ENCODE data around the gene PSMB11.

The PSMB11 gene

DNA sequence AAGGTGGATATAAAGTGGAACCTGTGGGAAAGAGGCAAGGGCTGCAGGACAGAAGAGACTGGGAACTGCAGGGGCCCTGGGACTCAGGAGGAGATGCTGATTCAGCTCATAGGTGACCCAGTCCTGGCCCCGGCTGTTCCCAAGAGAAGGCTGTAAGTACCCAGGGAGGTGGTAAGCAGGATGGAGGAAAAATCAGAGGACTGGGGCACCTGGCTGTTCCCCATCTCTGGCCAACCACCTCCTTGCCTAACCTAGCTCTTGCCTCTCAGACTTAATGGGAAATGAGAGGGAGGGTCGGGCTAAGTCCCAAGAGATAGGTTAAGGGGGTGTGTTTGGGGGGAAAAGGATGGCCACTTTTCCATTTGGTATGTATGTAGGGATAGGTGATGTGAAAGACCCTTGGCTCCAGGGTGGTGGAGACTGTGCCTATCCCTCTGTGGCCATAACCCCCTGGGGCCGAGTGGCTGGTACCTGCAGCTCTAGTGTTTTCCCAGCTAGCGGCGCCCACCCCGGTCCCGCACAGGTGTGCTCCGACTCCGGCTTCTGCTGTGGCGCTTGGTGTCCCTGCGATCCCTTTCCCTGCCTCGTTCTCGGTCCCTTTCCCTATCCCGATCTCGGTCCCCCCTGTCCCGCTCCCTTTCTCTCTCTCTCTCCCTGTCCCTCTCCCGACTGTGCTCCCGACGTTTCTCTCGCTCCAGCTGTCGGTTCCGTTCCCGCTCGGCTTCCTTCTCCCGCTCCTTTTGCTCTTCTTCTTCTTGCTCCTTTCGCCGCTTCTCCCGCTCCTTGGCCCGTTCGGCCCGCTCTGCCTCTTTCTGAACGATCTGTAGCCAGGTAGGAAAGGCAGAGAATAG, 16.9 kb downstream of the PSMB11 start:
- DNase-seq (ENCODE audit: low read depth in 2 of 2) = no peak

DNA sequence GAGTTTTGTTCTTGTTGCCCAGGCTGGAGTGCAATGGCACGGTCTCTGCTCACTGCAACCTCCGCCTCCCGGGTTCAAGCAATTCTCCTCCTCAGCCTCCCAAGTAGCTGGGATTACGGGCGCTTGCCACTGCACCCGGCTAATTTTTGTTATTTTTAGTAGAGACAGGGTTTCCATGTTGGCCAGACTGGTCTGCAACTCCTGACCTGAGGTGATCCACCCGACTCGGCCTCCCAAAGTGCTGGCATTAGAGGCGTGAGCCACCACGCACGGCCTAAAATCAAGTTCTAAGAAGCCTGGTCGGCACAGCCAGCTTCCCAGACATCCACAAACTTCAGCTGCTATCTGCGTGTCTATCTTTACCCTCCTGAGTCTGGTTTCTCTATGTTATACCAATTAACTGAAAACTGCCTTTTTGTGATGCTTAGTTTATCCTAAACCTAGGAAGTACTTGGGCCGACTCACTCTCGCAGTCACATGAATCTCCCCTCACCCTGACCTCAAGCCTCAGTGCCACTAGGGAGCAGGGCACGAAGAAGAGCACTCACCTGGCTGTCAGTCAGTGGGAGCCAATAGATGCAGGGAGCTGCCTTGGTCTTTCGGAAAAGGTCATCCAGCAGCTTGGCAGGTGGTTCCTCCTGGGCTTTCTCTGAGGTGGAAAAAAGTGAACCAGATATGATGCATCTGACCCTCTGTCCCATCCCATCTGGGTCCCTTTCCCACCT, 18.7 kb downstream of the PSMB11 start:
- no peak for DNase-seq (ENCODE audit: low read depth in 2 of 2)

DNA sequence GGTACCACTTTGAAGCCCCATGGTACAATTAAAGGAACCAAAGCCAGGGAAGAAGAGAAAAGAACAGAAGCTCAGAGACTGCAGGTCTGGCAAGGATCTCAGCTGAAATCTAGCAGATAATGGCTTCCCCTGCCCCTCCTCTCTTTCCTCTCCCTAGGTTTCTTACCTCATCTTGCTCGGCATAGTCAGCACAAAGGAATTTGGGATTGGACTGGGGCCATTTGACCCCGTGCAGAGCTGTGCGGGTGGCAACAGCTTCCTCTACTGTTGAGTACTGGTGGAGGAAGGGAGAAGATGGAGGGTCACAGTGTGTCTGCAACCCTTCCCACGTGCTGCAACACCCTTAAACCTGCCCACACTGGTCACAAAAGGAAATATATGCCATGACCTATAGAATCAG, 20.0 kb downstream of the PSMB11 start:
- DNase-seq (ENCODE audit: low read depth in 2 of 2) = no peak

DNA sequence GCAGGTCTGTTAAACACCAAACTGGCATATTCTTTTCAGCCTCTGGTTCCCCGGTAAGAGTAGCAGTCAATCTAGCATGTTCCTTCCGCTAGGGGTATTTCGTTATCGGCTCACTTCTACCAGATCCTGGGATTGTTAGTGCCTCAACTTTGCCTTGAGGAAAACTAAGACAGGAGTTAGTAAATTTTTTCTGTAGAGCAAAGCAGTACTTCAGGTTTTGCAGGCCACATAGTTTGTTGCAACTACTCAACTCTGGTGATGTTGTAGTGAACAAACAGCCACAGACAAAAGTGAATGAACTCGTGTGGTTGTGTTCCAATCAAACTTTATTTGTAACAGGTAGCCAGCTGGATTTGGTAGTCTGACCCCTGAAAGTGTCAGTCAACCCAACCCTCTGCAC, 21.6 kb downstream of the PSMB11 start:
- DNase-seq (ENCODE audit: low read depth in 2 of 2) = no peak

DNA sequence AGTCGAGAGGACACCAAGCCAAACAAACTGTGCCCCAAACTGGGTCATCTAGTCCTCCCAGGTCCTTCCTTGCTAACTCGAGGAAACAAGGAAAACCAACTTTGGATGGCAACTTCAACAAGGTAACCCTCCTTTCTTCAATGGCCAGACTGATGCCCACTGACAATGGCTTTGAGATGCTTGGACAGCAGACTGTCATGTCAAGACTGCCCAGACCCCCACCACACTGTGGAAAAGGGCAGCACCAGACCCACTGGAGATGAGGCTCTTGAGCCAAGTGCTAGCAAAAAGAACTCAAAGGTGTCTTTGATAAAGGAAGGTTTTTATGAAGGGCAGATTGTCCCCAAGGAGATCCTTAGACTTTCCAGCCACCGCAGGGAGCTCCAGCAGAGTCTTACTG, 24.4 kb downstream of the PSMB11 start:
- no peak for DNase-seq (ENCODE audit: low read depth in 2 of 2)

DNA sequence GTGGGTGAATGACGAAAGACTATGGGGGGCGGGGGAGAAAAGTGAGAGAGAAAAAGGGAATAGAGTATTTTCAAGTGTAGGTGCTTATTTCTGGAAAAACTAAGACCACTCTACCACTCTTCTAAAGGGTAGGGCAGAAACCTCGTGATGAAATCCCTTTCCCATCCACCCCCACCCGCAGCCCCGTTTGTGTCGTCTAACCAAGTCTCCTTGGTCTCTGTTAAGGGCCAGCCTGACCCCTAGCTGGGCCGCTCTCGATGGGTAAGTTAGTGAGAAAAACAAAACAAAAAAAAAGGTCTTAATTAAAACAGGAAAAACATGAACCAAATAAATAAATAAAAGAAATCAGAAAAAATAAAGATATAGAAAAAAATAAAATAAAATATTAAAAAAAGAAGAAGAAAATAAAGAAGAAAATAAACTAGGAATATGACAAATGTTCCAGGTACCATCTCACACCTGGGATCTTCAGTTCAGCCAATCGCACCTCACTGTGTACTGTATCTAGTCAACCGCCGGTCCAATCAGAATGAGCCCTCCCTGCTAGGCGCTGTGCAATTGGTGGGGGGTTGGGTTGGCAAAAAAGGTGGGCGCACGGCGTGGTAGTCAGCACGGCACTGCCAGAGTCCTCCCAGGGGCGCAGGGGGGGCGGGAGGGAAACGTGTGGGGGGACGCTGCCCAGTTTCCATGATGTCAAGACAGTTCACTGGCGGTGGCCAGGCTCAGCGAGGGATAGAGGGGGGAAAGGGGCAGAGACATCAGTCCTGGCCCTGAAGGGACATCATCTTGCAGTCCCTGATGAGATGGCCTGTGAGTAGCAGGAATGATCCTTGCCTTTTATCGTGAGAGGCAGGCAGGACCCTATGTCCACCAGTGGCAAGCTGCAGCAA, 25.1 kb downstream of the PSMB11 start:
- no peak for DNase-seq (ENCODE audit: low read depth in 2 of 2)

DNA sequence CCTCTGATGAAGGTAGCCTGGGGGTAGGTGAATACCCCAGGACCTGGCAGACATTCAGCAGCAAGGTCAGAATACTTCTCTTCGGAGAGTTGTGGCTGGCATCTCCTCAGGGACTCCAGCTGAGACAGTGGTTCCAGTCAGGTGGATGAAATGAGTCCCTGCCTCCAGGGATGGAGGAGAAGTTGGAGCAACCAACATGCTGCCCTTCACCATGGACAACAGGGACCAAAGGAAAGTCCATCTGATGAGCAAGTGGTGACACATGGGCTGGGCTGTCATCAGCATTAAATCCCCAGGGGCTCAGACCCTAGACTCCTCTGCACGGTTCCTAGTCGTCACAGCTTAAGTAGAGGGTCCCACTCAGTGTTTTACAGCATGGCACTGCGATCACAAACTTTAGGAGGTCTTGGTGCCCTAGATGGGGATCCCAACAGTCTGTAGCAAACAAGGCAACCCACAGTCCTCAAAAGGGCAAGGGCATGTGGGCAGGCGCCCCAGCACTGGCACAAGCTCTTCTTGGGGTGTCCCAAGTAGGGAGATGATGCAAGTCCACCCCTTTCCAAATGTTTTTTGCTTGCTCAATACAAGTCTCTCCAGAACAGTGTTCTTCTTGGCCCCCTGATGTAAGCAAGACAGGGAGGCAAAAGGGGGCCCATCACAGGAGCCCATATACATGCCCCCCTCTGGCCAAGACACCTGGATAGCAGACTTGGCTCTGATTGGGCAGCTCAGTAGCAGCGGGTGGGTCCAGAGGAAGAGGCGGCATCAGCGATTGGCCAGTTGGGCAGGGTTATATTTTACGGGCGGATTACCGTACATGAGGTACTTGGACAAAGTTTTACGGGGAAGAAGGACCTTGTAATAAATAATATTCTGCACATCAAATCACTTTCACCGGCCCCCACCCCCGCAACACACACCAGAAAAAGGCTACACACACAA, 26.1 kb downstream of the PSMB11 start:
- no peak for DNase-seq (ENCODE audit: low read depth in 2 of 2)

DNA sequence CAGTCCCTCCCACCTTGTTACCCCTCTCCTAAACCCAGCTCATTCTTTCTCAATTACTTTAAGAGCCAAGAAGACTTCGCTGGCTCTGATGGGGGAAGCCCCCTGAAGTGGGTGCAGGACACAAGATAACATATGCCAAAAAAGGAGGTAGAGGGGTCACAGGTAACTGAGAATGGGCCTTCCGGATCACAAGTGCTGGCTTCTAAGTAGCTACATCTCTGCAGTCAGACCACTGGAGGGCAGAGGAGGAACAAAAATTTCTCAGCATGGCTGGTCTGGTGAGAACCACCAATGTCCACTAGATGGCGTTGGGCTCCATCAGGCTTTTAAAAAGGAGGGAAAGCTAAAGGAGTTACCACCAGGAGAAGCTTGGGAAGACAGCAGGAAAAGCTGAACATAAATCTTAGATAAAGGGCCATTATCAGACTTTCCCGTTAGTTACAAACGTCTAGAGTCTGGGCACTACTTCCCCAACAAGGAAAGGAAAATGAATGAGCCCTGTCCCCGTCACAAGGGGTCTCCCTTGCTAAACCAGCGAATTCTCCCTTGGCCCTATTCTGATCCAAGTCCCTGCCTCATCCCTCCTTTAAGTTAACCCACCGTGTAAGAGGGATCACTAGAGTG, 26.9 kb downstream of the PSMB11 start:
- DNase-seq (ENCODE audit: low read depth in 2 of 2) = peak; percentile 32 to 50

DNA sequence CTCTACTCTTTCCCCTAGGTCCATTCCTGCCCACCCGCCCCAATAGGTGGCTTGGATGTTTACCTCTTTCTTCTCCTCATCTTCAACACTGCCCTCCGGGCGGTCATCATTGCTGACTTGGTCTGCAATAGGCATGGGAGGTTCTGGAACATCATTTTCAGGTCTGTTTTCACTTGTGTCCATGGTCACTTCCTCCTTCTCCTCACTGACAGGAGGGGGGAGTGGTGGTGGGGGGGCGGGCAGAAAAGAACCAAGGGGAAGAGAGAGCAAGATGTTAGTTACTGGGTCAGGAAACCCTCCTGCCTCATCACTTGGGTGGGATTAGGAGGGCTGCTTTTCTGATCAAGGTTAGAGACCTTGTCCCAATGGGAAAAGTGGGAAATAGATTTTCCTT, 27.4 kb downstream of the PSMB11 start:
- no peak for DNase-seq (ENCODE audit: low read depth in 2 of 2)

DNA sequence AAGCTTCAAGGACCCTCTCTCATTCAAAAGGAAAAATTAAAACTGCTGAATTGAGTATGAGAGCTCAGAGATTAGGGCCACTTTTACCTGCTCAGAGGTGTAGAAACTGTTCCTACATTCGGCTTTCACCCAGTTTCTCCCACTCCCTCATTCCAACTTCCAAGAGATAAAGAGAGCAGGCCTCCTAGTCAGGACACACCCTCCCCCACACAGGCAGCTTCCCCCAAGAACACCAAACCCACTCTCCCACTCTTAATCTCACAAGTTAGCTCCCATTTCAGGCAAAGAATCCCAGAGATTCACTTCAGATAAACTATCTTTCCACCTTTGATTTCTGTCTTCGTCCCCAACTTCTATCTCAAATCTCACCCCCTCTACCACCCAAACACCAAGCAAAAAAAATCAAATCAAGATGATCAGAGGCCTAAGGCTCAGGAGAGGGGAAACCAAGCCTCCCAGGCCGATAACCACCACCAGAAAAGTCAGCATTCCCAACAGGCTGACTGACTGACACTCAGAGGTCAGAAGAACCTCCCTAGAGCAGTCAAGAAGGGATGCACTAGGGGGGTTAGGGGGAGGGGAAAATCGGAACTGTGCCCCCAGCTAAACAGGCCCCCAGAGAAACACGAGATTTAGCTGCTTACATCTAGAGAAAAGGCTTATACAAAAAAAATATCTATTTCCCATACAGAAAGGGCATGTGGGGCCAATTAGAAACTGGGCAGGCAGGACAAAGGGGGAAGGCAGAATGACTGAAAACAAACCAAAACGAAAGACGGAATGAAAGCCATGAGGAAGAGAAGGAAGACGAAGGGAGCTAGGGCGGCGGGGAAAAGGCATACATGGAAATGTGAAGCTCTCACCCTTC, 28.5 kb downstream of the PSMB11 start:
- no peak for DNase-seq (ENCODE audit: low read depth in 2 of 2)

DNA sequence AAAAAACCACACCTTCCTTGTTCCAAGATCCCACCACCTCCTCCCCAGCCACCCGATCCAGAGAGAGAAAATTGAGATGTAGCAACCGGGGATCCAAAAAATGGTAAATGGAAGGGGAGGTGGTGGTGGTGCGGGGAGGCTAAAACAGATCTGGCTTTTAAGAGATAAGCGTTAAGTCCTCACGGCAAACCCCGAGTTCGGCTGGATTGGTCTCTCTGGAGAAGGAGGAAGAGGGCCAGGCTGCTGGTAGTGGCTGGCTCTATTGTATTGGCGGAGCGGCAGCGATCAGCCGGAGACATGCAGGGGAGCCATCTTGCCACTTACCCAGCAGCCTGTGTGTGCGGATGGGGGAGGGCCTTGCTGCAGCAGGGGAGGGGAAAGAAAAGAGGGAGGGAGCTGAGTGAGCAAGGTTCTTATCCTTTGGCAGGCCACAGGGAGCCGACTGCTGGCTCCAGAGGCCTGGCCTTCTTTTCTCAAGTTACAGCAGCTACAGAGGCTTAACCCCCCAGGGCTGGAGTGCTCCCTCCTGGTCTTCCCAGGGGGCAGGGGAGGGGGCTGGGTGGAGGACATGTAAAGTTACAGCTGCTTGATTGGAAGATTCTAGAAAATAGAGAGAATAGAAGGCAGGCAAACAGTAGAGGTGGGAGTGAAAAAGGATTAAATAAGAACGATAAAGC, 29.4 kb downstream of the PSMB11 start:
- peak; percentile 60 to 63 for DNase-seq (ENCODE audit: low read depth in 2 of 2)

DNA sequence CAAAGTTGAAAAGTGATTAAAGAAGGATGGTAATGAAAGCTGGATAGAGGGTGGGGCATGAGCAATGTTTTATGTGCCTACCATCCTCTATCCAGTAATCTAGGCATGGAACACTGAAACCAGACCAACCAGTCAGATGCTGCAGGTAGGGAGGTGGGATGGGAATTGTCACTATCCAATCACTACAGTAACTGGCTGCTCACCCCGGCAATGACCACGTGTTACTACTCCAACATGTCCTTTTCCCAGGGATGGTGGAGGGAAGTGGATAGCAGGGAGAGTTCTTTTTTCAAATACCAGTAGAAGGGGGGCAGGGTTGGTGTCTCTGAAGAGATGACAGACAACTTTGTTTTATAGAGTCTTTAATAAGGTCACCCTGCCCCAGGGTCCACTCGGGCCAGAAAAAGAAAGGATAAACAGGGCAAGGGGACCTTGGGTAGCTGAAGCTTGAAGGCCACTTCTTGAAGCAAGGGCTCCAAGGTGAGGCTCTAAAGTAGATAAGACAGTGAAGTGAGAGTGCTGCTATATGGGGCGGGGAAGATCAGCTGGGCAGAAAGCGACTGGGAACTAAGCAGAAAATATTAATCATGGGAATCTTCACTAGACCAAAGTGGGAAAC, 30.0 kb downstream of the PSMB11 start:
- DNase-seq (ENCODE audit: low read depth in 2 of 2) = no peak

DNA sequence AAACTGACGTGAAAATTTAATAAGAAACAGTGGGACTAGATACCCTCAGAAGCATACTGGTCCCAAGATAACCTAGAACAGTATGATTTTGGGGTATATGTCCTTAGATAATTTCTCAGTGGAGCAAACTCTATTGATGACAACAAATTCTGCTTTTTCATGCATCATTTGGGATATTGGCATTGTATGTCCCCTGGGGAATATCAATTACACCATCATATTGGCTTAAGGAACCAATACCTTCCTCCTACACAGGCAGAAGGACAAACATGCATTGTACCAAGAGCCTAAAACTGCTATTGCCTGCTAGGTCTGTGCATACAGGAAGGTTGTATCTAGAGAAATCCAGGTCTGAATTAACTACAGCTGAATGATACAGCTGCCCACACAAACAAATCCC, 32.9 kb downstream of the PSMB11 start:
- DNase-seq (ENCODE audit: low read depth in 2 of 2) = no peak

DNA sequence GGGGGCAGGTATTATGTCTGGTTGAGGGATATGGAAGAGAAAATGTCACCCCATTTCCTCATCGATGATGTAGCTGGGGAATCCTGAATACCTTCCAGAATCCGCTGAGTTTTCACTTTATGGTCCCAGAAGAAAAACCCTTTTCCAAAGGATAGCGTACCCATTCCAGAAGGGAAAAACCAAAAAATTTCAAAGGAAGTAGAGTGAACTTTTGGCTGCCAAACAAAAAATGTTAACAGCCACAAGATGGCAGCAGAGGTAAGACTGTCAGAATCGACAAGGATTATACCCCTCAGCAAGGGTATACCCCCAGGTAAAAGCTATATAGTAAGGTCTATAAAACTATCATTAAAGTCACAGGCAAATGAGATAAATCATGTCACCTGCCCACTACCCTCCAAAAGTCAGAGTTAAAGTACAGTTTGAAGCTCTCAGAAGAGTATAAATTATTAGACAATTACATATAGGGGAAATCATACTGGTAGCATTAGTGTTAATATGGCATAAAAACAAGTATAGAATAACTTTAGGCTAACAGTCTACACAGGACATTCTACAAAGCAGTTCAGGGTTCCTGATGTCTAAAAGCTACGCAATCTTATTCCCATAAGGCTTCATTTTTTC, 34.9 kb downstream of the PSMB11 start:
- no peak for DNase-seq (ENCODE audit: low read depth in 2 of 2)

DNA sequence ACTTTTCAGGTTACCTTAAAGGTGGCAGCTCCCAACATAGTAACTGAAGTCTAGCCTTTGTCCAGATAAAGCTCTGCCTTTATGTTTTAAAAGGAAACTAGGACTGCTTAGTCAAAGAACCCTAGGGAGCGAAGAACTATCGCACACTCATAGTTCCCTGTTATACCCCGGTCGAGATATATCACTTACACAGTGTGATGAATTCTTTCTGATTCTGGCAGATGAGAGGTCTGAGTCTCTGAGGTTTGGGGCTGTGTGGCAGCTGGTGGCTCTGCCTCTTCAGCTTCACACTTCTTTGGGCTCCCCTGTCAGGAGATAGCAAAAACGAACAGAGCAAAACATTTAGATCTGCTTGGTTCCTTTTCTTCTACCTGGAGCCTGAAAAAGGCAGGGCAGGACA, 36.0 kb downstream of the PSMB11 start:
- DNase-seq (ENCODE audit: low read depth in 2 of 2) = no peak

DNA sequence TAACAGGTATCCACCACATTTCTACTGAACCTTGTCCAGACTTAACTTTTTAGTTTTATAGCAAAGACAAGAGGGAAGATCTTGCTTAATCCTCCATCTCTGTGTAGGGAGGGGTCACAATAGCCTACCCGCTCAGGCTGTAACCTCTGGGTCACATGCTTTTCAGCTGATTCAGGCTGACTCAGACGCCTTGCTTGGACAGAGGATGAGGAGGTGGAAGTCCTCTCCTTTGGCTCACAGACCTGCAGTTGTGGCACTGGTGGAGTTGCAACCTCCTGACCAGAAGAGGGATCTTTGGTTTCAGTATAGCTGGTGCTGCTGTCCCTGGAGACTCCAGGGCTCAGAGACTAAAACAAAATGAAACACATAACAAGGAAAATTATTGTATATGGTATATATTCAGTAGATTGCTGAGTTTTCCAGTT, 36.7 kb downstream of the PSMB11 start:
- DNase-seq (ENCODE audit: low read depth in 2 of 2) = no peak

DNA sequence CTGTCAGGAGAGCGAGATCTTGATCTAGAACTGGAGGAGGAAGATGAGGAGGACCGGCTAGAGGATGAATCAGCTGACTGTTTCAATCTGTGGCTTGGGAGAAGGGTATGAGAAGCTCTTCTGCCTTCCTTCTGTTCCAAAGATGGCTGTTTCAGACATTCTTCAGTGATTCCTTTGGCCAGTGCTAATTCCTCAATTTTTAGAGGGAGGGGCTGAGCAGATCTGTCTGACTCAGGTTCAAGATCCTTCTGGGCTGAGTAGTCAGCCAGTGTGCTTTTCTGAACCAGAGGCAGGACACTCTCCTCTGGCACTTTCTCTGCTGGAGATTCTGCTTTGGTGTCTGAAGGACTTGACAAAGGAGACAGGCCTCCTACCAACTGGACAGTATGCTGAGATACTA, 37.7 kb downstream of the PSMB11 start:
- DNase-seq (ENCODE audit: low read depth in 2 of 2) = no peak

DNA sequence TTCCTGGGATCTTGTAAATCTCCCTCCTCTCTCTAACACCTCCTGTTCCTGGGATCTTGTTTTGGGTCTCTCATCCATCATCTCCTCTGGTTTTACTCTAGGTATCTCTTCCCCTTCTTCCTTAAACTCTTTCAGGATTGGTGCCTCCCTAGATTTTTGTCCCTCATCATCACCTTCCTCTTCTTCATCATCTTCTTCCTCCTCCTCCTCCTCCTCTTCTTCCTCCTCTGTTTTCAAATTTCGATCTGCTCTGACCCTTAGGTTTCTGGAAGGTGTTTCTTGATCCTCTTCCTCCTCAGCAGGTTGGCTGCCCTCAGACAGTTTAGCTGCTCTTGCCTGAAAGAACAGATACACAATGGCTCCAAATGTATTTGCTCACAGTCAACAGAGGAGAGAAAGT, 38.5 kb downstream of the PSMB11 start:
- no peak for DNase-seq (ENCODE audit: low read depth in 2 of 2)
